ENCODE measurements around the gene MMP27. TPM values are rescaled to one million over a fixed set of nuclear protein-coding genes. Genes with fewer than 3 reads are reported as not detected.

The MMP27 gene
- polyA plus RNA-seq, 1 donor from 2014 or later = not detected

DNA sequence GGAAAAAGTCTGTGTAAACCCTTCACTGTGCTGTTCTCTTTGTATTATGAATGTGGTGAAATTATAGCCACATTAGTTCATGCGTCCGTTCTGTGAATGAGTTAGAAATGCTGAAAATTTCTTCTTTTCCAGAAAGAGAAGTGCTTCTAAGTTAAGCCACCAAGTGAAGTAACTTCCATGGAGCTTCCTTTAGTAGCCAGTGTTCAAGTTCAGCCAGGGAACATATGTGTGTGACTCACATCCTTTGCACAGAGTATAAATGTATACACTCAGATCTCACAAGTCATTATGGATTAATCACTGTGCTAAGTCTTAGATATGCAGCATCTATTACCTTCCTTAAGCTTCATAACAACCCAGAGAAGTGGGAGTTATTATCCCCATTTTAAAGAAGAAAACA, 22.3 kb upstream of the MMP27 start:
- Histone ChIP-seq H3K36me3 (ENCODE audit: insufficient read depth, low read length) (no peaks in the 10 kb centered on the region), H4K20me1 (ENCODE audit: insufficient read depth) (no peaks in the 10 kb centered on the region), H2AFZ (ENCODE audit: low read depth, low read length) (no peak overlapping the region), H3K27ac (ENCODE audit: low read length) (no peak overlapping the region), H3K9me2 (ENCODE audit: insufficient read depth, low read length) (no peaks in the 10 kb centered on the region), H3K4me3 (ENCODE audit: low read length) (no peak overlapping the region), H3F3A (ENCODE audit: insufficient read depth, low read length, poor library complexity, severe bottlenecking) (no peaks in the 10 kb centered on the region), H3K9me3 (ENCODE audit: low read length) (no peaks in the 10 kb centered on the region), H3K9ac (ENCODE audit: low read length) (no peak overlapping the region), H3K27me3 (ENCODE audit: insufficient read depth, low read depth, low read length) (no peaks in the 10 kb centered on the region), H3K4me2 (ENCODE audit: low read length) (no peak overlapping the region), H3K79me2 (replicated peaks; ENCODE audit: insufficient read depth, low read length) (no peaks in the 10 kb centered on the region)
- TF ChIP-seq POLR2AphosphoS5 (IDR thresholded peaks at IDR 0.05) = no peak
- TF ChIP-seq, protein P1, sequence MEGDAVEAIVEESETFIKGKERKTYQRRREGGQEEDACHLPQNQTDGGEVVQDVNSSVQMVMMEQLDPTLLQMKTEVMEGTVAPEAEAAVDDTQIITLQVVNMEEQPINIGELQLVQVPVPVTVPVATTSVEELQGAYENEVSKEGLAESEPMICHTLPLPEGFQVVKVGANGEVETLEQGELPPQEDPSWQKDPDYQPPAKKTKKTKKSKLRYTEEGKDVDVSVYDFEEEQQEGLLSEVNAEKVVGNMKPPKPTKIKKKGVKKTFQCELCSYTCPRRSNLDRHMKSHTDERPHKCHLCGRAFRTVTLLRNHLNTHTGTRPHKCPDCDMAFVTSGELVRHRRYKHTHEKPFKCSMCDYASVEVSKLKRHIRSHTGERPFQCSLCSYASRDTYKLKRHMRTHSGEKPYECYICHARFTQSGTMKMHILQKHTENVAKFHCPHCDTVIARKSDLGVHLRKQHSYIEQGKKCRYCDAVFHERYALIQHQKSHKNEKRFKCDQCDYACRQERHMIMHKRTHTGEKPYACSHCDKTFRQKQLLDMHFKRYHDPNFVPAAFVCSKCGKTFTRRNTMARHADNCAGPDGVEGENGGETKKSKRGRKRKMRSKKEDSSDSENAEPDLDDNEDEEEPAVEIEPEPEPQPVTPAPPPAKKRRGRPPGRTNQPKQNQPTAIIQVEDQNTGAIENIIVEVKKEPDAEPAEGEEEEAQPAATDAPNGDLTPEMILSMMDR (IDR thresholded peaks at IDR 0.05; ENCODE audit: poor library complexity, severe bottlenecking) = no peak
- TF ChIP-seq RAD21 (conservative IDR thresholded peaks at IDR 0.05) = no peak
- no peak for TF ChIP-seq EZH2 (IDR thresholded peaks at IDR 0.05; ENCODE audit: borderline replicate concordance, insufficient read depth, low read length, poor library complexity, severe bottlenecking)
- no peak for TF ChIP-seq MXI1 (conservative IDR thresholded peaks at IDR 0.05; ENCODE audit: poor library complexity, severe bottlenecking)
- no peak for TF ChIP-seq SMC3 (conservative IDR thresholded peaks at IDR 0.05; ENCODE audit: poor library complexity)
- no peak for TF ChIP-seq TAF1 (IDR thresholded peaks at IDR 0.05; ENCODE audit: low read depth)
- no peak for TF ChIP-seq EP300 (conservative IDR thresholded peaks at IDR 0.05; ENCODE audit: poor library complexity, severe bottlenecking)
- TF ChIP-seq, protein P2, sequence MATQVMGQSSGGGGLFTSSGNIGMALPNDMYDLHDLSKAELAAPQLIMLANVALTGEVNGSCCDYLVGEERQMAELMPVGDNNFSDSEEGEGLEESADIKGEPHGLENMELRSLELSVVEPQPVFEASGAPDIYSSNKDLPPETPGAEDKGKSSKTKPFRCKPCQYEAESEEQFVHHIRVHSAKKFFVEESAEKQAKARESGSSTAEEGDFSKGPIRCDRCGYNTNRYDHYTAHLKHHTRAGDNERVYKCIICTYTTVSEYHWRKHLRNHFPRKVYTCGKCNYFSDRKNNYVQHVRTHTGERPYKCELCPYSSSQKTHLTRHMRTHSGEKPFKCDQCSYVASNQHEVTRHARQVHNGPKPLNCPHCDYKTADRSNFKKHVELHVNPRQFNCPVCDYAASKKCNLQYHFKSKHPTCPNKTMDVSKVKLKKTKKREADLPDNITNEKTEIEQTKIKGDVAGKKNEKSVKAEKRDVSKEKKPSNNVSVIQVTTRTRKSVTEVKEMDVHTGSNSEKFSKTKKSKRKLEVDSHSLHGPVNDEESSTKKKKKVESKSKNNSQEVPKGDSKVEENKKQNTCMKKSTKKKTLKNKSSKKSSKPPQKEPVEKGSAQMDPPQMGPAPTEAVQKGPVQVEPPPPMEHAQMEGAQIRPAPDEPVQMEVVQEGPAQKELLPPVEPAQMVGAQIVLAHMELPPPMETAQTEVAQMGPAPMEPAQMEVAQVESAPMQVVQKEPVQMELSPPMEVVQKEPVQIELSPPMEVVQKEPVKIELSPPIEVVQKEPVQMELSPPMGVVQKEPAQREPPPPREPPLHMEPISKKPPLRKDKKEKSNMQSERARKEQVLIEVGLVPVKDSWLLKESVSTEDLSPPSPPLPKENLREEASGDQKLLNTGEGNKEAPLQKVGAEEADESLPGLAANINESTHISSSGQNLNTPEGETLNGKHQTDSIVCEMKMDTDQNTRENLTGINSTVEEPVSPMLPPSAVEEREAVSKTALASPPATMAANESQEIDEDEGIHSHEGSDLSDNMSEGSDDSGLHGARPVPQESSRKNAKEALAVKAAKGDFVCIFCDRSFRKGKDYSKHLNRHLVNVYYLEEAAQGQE (IDR thresholded peaks at IDR 0.05; ENCODE audit: borderline replicate concordance) = no peak

DNA sequence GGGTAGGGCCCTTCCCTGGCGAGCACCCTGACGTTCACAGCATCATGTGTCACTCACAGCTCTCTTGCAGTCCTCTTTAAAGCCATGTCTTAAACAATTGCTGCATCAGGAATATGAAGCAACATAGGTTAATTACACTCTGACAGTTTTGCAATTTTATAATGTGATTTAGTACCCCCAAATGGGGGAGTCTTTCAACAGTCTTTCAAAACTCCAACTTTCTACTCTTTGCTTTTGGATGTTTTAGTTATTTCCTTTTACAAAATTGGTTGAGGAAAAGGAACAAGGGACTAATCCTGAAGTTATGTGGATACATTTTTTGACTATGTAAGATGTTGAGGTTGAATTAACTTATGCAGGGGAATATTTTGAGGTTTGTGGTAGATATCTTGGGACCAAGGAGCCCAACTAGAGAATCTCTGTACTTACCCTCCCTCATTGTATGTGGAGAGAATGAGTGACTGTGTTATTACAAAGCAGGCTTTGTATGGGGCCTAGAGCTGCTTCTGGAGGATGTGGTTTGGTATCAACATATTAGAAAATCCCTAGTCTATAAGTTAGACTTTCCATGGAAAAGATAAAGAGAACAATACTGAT, 19.4 kb upstream of the MMP27 start, which contains the start of gene MMP8:
TSS of gene MMP8 (minus strand) at position 51 of the 597 bp plus-strand sequence. CDS start 99 bp downstream, outside the sequence.
- no peaks in the 10 kb centered on the region for H3K9me3 ChIP-seq (ENCODE audit: low read length)
- H3K36me3 ChIP-seq (ENCODE audit: insufficient read depth, low read length) = no peaks in the 10 kb centered on the region
- no peaks in the 10 kb centered on the region for H3K9me2 ChIP-seq (ENCODE audit: insufficient read depth, low read length)
- no peak within 1 kb of the TSS for H3K4me2 ChIP-seq (ENCODE audit: low read length)
- no peaks in the 10 kb centered on the region for H4K20me1 ChIP-seq (ENCODE audit: insufficient read depth)
- H3F3A ChIP-seq (ENCODE audit: insufficient read depth, low read length, poor library complexity, severe bottlenecking) = no peaks in the 10 kb centered on the region
- TF ChIP-seq POLR2AphosphoS5 (IDR thresholded peaks at IDR 0.05) (no peak), MXI1 (conservative IDR thresholded peaks at IDR 0.05; ENCODE audit: poor library complexity, severe bottlenecking) (no peak), EP300 (conservative IDR thresholded peaks at IDR 0.05; ENCODE audit: poor library complexity, severe bottlenecking) (no peak), TAF1 (IDR thresholded peaks at IDR 0.05; ENCODE audit: low read depth) (no peak)
- H3K27me3 ChIP-seq (ENCODE audit: insufficient read depth, low read depth, low read length) = no peaks in the 10 kb centered on the region
- H3K4me3 ChIP-seq (ENCODE audit: low read length) = no peak within 1 kb of the TSS
- H3K27ac ChIP-seq (ENCODE audit: low read length) = no peak within 1 kb of the TSS
- H2AFZ ChIP-seq (ENCODE audit: low read depth, low read length) = no peak within 1 kb of the TSS
- H3K79me2 ChIP-seq (replicated peaks; ENCODE audit: insufficient read depth, low read length) = no peaks in the 10 kb centered on the region
- H3K9ac ChIP-seq (ENCODE audit: low read length) = no peak within 1 kb of the TSS
